Loucy (cell line): ENCODE data around the gene PAPOLB.

Experiments
- EZH2phosphoT487 ChIP-seq: fragments of 200-600 bp; IDR thresholded peaks from 2 replicates; pipeline ENCODE4 v1.6.1; 2018; ENCODE audit warnings: antibody characterized with exemption, mild to moderate bottlenecking, moderate library complexity, borderline replicate concordance
- TF ChIP-seq, protein P1 (sequence below): fragments of 200-600 bp; sonication (generic); conservative IDR thresholded peaks from 2 replicates; pipeline ENCODE4 v1.5.1; 2014; ENCODE audit warnings: mild to moderate bottlenecking, antibody characterized with exemption, low read length

GRCh38 chr7:4822677-4823076 is 39.2 kb downstream of the PAPOLB start:
- TF ChIP-seq, protein P1, sequence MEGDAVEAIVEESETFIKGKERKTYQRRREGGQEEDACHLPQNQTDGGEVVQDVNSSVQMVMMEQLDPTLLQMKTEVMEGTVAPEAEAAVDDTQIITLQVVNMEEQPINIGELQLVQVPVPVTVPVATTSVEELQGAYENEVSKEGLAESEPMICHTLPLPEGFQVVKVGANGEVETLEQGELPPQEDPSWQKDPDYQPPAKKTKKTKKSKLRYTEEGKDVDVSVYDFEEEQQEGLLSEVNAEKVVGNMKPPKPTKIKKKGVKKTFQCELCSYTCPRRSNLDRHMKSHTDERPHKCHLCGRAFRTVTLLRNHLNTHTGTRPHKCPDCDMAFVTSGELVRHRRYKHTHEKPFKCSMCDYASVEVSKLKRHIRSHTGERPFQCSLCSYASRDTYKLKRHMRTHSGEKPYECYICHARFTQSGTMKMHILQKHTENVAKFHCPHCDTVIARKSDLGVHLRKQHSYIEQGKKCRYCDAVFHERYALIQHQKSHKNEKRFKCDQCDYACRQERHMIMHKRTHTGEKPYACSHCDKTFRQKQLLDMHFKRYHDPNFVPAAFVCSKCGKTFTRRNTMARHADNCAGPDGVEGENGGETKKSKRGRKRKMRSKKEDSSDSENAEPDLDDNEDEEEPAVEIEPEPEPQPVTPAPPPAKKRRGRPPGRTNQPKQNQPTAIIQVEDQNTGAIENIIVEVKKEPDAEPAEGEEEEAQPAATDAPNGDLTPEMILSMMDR = no peak
- no peak for TF ChIP-seq EZH2phosphoT487
